ENCODE data around the gene LSG1.
"Not testable (repeated sequence)": the region's sequence is repeated elsewhere in the genome, so short reads cannot be mapped to it uniquely, and the experiment has no call there.

LSG1 gene

DNA sequence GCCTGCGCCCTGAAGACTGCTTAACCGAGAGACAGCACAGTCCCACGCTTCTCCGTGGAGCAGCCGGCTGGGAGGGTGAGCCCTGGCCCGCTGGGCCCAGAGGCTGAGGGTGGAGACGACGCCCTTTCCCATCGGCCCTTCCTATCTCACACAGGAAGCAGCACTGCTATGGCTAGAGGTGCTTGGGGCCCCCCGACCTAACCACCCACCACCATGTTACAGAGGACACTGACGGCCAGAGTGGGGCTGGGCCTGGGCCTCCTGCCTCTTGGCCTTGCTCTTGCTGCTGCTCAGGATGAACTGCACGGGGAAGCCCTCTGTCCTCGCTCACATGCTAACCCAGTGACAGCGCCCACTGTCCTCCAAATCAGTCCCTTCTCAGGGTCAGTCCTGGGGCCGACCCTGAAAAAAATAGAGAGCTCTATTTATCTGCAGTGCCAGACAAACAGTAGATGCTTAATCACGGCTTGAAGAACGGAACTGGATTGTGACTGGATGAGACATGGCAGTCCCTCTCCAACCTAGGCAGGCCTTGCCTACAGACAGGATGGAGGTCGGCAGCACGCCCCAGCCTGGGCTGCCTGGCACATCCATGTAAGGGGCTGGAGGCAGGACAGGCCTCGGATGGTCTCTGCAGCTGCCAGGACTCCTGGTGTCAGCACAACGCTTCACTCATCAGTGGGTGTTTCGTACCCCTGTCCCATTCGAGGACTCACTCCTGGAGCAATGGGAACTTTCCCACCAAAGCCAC lies 53.0 kb downstream of the LSG1 start:
- no peak for DNase-seq (ENCODE audit: low read depth in 2 of 2)

DNA sequence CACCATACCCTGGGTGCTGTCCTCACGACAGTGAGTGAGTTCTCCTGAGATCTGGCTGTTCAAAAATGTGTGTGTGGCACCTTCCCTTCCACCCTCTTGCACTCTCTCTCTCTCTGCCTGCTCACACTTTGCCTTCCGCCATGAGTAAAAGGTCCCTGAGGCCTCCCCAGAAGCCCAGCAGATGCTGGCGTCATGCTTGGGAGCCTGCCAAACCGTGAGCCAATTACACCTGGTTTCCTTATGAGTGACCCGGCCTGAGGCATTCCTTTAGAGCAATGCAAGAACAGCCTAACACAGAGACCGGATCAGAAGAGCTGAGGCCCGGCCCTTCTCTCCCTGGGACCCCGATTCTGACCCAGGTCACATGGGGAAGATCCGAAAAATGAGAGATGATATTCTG lies 54.2 kb downstream of the LSG1 start:
- DNase-seq (ENCODE audit: low read depth in 2 of 2), result no peak

GRCh38 chr3:194617143-194617671 lies 54.8 kb downstream of the LSG1 start:
- no peak for DNase-seq (ENCODE audit: low read depth in 2 of 2)

- DNase-seq (ENCODE audit: low read depth in 2 of 2), result no peak
Measured at GRCh38 chr3:194615226-194615625, 56.8 kb downstream of the LSG1 start.

DNA sequence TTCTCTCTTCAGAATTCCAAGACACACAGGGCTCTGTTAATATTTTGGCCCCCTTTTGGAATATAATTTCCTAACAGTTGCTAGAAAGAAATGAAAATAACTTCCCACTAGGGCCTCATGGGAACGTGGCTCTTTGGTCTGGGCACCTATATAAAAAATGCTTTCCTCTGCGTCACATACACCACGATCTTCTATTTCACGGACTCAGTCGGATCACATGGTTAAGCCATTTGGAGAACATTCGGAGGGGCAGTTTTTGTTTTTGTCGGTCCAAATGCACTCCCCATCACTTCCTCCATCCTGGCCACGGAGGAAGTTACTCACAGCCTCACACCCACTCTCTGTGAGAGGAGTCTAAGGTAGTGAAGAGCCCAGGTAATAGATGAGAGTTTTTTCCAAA lies 59.8 kb downstream of the LSG1 start:
- DNase-seq (ENCODE audit: low read depth in 2 of 2), result no peak

DNA sequence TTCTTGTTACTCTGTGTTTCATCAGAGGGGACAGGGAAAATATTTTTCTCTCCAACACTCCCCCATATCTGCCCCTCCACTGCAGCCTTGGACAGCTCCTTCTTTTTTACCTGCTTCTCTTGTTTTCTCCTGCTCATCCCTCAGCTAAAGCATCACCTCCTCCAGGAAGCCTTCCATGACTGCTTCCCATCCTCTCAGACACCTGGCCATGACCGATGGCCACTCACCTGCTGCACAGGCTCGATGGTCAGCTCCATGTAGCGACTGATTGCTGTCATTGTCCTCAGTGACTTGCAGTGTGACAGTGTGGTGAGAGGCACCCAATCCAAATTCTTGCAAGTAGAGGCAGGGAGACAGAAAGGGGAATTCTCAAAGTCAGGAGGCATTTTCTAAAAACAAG lies 61.3 kb downstream of the LSG1 start:
- DNase-seq (ENCODE audit: low read depth in 2 of 2), result no peak

DNA sequence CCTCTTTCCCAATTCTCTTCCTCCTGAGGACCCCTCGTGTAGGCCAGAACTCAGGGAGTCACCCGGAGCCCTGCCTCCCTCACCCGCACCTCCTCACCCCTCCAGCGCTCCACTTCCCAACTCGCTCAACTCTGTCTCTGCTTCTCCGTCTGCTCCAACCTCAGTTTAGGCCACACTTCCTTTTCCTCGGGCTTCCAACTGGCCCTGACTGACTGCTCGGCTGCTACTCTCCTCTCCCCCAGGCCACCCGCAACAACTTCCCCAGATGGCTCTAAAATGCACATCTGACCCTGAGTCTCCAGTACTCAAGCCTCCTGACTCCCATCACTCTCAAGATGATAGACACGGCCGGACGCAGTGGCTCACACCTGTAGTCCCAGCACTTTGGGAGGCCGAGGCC lies 62.4 kb downstream of the LSG1 start:
- DNase-seq (ENCODE audit: low read depth in 2 of 2), result no peak

DNA sequence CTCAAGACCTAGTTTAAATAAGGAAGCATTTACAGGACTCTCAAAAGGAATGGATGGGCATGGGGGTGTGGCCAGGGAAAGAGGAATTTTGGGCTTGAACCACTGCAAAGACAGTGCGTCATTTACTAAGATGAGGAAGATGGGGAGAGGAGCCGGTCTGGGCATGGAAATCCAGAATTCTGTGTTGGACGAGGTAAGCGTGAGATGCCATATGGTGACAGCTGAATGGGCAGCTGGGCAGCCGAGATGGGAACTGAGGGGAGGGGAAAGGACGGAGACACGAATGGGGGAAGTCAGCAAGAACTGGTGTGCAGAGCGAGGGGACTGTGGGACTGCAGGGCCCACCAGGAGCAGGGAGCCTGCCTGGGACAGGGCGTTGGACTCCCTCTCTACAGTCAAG lies 63.0 kb downstream of the LSG1 start:
- no peak for DNase-seq (ENCODE audit: low read depth in 2 of 2)

GRCh38 chr3:194607592-194608389 lies 64.2 kb downstream of the LSG1 start:
- no peak for DNase-seq (ENCODE audit: low read depth in 2 of 2)

DNA sequence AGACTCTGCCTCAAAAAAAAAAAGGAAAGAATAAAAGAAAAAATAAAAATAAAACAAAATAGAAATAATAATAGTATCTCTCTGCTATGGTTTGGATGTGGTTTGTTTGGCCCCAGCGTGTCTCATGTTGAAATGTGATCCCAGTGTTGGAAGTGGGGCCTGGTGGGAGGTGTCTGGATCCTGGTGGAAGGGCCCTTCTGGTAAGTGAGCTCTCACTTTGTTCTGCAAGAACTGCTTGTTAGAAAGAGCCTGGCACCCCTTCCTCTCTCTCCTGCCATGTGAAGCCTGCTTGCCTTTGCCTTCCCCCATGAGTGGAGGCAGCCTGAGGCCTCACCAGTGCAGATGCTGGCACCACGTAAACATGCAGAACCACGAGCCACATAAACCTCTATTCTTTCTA lies 65.0 kb downstream of the LSG1 start:
- DNase-seq (ENCODE audit: low read depth in 2 of 2), result no peak

GRCh38 chr3:194606163-194606562 lies 65.8 kb downstream of the LSG1 start:
- DNase-seq (ENCODE audit: low read depth in 2 of 2), result no peak

DNA sequence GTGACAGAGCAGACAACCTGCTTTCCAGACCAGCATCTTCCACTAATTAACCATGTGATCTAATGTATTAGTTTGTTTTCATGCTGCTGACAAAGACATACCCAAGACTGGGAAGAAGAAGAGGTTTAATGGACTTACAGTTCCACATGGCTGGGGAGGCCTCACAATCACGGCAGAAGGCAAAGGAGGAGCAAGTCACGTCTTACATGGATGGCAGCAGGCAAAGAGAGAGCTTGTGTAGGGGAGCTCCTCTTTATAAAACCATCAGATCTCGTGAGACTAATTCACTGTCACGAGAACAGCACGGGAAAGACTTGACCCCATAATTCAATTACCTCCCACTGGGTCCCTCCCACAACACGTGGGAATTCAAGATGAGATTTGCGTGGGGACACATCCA lies 66.7 kb downstream of the LSG1 start:
- not testable (repeated sequence) for DNase-seq (ENCODE audit: low read depth in 2 of 2)

- no peak for DNase-seq (ENCODE audit: low read depth in 2 of 2)
Measured at GRCh38 chr3:194604837-194605236, 67.2 kb downstream of the LSG1 start.

- DNase-seq (ENCODE audit: low read depth in 2 of 2), result no peak
Measured at GRCh38 chr3:194604126-194604525, 67.9 kb downstream of the LSG1 start.

- no peak for DNase-seq (ENCODE audit: low read depth in 2 of 2)
Measured at GRCh38 chr3:194602669-194603171, 69.3 kb downstream of the LSG1 start.

GRCh38 chr3:194598771-194599557 lies 73.0 kb downstream of the LSG1 start:
- no peak for DNase-seq (ENCODE audit: low read depth in 2 of 2)

DNA sequence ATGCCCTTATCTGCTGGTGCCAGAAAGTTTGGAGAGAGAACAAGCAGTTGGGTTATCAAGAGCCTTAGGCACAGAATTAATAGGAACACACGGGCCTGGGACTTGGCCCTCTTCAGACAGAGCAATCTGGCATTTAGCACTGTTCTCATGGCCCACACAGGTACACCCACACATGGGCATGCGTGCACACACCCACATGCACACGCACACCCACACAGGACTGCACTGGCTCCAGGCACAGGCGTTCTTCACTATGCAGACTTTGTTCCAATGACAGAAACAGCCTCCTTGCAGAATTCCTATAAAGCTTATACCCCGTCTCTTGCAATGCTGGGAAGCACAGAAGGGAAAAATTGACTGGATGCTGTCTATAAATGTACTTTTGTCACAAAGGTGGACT lies 75.1 kb downstream of the LSG1 start:
- DNase-seq (ENCODE audit: low read depth in 2 of 2), result no peak

DNA sequence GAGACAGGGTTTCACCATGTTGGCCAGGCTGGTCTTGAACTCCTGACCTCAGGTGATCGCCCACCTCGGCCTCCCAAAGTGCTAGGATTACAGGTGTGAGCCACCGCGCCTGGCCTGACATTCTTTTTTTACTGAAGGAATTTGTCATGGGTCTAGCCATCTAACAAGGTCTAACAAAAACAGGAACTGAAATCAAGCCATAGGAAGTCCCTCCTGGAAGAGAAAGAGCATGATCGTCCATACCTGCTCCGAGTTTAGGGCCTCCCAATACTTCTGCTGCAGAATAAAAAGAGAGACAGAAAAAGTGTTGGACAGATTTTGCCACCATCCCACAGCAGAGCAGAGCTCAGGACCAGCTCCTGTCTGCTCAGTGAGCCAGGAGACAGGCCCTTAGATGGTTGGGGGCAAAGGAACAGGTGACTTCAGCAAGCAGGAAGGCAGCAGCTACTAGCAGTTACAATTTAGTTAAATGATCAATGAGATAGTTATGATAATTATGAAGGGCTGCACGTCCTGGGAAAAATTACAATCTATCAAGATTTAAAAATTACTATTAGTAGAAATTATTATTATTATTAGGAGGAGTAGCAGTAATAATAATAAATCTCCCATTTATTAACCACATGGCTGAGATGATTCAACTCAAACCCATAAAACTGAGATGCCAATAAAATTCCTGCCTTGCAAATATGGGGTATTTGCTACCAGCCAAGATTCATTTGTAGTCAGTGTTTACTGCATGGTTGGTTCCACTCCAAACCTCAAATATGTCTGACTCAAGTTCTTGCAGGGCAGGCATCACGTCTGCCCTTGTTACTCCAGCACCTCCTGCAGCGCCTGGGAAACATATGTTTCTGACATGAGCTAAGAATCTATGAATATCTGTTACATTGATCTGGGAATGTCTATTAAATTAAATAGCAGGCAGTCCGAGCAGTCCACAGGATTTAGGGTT lies 78.9 kb downstream of the LSG1 start:
- no peak for DNase-seq (ENCODE audit: low read depth in 2 of 2)
